ENCODE results near the gene NFILZ. TPM values are rescaled to one million over a fixed set of nuclear protein-coding genes. Genes with fewer than 3 reads are reported as not detected.

Gene NFILZ
- total RNA-seq, 1 donor from 2014 or later = not detected

DNA sequence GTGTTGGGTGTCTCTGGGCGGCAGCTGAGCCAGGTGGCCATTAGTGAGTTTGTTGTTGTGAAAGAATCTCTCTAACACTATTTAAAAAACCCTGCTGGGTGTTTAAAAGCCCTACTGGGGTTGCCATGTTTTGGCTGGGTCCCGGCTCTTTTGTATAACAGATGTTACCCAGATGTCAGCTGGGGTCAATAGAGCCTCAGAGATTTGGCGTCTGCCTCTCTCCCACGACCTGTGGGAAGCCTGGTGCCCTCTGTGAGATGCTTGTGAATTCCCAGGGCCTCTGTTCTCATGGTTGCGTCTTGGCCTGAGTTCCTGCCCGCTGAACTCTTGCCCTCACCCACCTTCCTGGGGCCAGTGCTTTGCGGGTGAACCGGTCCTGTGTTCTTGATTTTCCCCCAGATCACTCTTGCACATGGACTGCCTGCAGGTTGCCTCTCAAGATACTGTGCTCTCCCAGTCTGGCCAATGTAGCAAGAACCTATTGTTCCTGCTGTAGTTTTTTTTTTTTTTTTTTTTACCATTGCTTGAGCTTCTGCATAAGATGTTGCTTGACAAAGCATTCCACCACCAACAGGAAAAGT, 9.5 kb downstream of the NFILZ start:
- DNase-seq (ENCODE audit: low spot score) = no peak
- Mint-ChIP-seq H3K4me1 (ENCODE audit: low read depth) (peaks cover 27% of the 10 kb centered on the region), H3K9me3 (ENCODE audit: low read depth) (no peaks in the 10 kb centered on the region), H3K27ac (ENCODE audit: unreplicated experiment) (no peak overlapping the region), H3K4me3 (ENCODE audit: unreplicated experiment) (no peak overlapping the region), H3K36me3 (ENCODE audit: low read depth) (no peaks in the 10 kb centered on the region), H3K27me3 (ENCODE audit: low read depth) (peaks cover 13% of the 10 kb centered on the region)
- TF ChIP-seq, protein P1, sequence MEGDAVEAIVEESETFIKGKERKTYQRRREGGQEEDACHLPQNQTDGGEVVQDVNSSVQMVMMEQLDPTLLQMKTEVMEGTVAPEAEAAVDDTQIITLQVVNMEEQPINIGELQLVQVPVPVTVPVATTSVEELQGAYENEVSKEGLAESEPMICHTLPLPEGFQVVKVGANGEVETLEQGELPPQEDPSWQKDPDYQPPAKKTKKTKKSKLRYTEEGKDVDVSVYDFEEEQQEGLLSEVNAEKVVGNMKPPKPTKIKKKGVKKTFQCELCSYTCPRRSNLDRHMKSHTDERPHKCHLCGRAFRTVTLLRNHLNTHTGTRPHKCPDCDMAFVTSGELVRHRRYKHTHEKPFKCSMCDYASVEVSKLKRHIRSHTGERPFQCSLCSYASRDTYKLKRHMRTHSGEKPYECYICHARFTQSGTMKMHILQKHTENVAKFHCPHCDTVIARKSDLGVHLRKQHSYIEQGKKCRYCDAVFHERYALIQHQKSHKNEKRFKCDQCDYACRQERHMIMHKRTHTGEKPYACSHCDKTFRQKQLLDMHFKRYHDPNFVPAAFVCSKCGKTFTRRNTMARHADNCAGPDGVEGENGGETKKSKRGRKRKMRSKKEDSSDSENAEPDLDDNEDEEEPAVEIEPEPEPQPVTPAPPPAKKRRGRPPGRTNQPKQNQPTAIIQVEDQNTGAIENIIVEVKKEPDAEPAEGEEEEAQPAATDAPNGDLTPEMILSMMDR (IDR thresholded peaks at IDR 0.05) = no peak

DNA sequence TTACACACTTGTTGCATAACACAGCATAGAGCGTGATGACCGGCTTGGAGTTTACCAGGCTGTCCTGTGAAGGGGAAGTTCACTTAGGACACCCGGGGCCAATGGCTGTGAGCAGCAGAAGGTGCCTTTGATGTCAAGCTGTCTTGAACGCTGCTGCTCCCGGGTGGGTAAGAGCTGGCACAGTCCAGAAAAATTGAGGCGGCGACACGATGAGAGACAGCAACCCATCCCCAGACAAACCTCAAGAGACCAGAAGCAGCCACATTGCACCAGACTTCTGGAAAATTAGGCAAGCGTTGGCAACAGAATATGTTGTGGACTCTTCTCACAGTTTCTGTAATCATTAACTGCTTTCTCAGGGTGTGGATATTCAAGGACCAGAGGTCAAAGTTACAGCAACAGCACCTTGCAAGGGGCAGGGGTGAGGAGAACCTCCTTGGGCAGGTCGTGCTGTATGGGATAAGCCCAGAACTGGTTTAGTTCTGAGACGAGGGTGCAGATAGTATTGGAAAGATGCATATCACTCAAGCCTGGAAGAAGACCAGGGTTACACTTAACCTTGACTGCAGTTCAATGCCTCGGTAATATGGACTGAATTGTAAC, 10.1 kb downstream of the NFILZ start:
- Mint-ChIP-seq H3K4me3 (ENCODE audit: unreplicated experiment) (no peak overlapping the region), H3K36me3 (ENCODE audit: low read depth) (no peaks in the 10 kb centered on the region)

DNA sequence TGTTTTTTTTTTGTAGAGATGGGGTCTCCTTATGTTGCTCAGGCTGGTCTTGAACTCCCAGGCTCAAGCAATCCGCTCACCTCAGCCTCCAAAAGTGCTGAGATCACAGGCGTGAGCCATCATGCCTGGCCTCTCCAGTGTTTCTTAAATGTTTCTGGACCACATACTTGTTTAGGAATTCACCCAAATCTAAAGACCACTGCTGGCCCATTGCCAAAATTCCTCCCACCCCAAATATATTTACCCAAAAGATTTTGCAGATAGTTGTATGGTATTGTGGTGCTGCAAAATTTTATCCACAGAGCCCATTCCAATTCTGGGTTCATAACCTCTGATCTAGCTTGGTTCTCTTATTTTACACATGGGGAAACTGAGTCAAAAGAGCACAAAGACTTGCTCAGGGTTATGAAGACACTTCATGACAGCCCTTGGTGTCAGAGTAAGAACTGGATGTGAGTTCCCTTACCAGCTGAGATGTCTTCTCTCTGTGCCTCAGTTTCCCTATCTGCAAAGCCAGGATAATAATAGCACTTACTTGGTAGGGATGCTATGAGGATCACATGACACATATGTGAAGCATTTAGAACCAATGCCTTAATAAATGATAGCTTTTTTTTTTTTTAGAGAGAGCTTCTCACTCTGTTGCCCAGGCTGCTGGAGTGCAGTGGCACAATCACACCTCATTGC, 10.9 kb downstream of the NFILZ start:
- Mint-ChIP-seq H3K9me3 (ENCODE audit: low read depth) (no peaks in the 10 kb centered on the region), H3K27me3 (ENCODE audit: low read depth) (peaks cover 19% of the 10 kb centered on the region), H3K27ac (ENCODE audit: unreplicated experiment) (no peak overlapping the region), H3K36me3 (ENCODE audit: low read depth) (no peaks in the 10 kb centered on the region), H3K4me3 (ENCODE audit: unreplicated experiment) (no peak overlapping the region), H3K4me1 (ENCODE audit: low read depth) (peaks cover 24% of the 10 kb centered on the region)
- TF ChIP-seq, protein P1 (IDR thresholded peaks at IDR 0.05) = no peak
- DNase-seq (ENCODE audit: low spot score) = no peak

More for the DNA sequence above, 10.1 kb downstream of the NFILZ start:
- Mint-ChIP-seq H3K4me1 (ENCODE audit: low read depth) (peaks cover 24% of the 10 kb centered on the region), H3K9me3 (ENCODE audit: low read depth) (no peaks in the 10 kb centered on the region), H3K27me3 (ENCODE audit: low read depth) (peaks cover 15% of the 10 kb centered on the region), H3K27ac (ENCODE audit: unreplicated experiment) (no peak overlapping the region)
- TF ChIP-seq, protein P1 (IDR thresholded peaks at IDR 0.05) = no peak
- no peak for DNase-seq (ENCODE audit: low spot score)

- no peaks in the 10 kb centered on the region for H3K36me3 Mint-ChIP-seq (ENCODE audit: low read depth)
- no peak overlapping the region for H3K4me3 Mint-ChIP-seq (ENCODE audit: unreplicated experiment)
- peaks cover 24% of the 10 kb centered on the region for H3K4me1 Mint-ChIP-seq (ENCODE audit: low read depth)
- H3K27ac Mint-ChIP-seq (ENCODE audit: unreplicated experiment) = no peak overlapping the region
- H3K27me3 Mint-ChIP-seq (ENCODE audit: low read depth) = peaks cover 25% of the 10 kb centered on the region
- no peaks in the 10 kb centered on the region for H3K9me3 Mint-ChIP-seq (ENCODE audit: low read depth)
- TF ChIP-seq, protein P1 (IDR thresholded peaks at IDR 0.05) = peak; percentile 83
- no peak for DNase-seq (ENCODE audit: low spot score)
These were observed 11.6 kb downstream of the NFILZ start for GRCh38 chr19:8641908-8642547.

DNA sequence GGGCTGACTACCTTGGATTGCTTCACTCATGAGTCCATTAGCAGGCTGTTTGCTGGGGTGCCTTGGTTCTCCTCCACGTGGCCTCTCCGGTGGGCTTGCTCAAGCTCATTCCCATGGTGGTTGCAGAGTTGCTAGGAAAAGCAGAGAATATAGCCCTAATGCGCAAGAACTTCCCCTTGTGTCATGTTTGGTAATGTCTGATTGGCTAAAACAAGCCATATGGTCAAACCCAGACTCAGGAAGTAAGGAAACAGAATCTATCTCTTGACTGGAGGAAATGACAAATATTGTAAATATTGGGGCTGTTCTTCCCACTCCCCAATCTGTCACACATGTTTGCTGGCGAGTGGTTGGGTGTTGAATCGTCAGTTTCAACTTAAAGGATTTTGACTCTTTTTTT, 12.1 kb downstream of the NFILZ start:
- no peak overlapping the region for H3K27ac Mint-ChIP-seq (ENCODE audit: unreplicated experiment)
- H3K9me3 Mint-ChIP-seq (ENCODE audit: low read depth) = no peaks in the 10 kb centered on the region
- TF ChIP-seq, protein P1 (IDR thresholded peaks at IDR 0.05) = no peak
- H3K4me1 Mint-ChIP-seq (ENCODE audit: low read depth) = peaks cover 24% of the 10 kb centered on the region
- H3K27me3 Mint-ChIP-seq (ENCODE audit: low read depth) = peaks cover 30% of the 10 kb centered on the region
- no peaks in the 10 kb centered on the region for H3K36me3 Mint-ChIP-seq (ENCODE audit: low read depth)
- DNase-seq (ENCODE audit: low spot score) = no peak
- no peak overlapping the region for H3K4me3 Mint-ChIP-seq (ENCODE audit: unreplicated experiment)

Measured in chondrocyte (in vitro differentiated cells).